Effector memory CD8-positive, alpha-beta T cell (primary cell): ENCODE results near the gene RNF150.
A peak's percentile ranks its signal among the peaks of the same experiment; 100 is the strongest.

Experiments used
- ATAC-seq: fragments of 150-1000 bp; cut with Tn5 transposase; replicated peaks from 2 replicates; pipeline ENCODE4 v1.10.0; 2021; ENCODE audit warnings: mild to moderate bottlenecking, moderate library complexity
- DNase-seq, 3 experiments: peaks; one replicate each; pipeline ENCODE4 v3.0.0; 2021
- H3K27ac Mint-ChIP-seq, 2 donors: one replicate each; pipeline ENCODE4 v1.8.0; 2022; ENCODE audit warnings: mild to moderate bottlenecking in 2 of 2, mixed read lengths in 2 of 2, moderate library complexity in 2 of 2
- H3K27me3 Mint-ChIP-seq, 2 donors: one replicate each; pipeline ENCODE4 v1.8.0; 2022; ENCODE audit warnings: mixed read lengths in 2 of 2
- H3K36me3 Mint-ChIP-seq: one replicate; pipeline ENCODE4 v1.8.0; 2022; ENCODE audit warnings: mild to moderate bottlenecking, moderate library complexity, mixed read lengths; ENCODE audit not compliant: insufficient read depth
- H3K4me1 Mint-ChIP-seq, 2 donors: one replicate each; pipeline ENCODE4 v1.8.0; 2022; ENCODE audit warnings: low read depth in 2 of 2, mixed read lengths in 2 of 2
- H3K4me3 Mint-ChIP-seq, 2 donors: one replicate each; pipeline ENCODE4 v1.8.0; 2022; ENCODE audit warnings: mild to moderate bottlenecking in 2 of 2, mixed read lengths in 2 of 2, moderate library complexity in 2 of 2
- H3K9me3 Mint-ChIP-seq, 2 donors: one replicate each; pipeline ENCODE4 v1.8.0; 2022; ENCODE audit warnings: mixed read lengths in 2 of 2

RNF150 gene

DNA sequence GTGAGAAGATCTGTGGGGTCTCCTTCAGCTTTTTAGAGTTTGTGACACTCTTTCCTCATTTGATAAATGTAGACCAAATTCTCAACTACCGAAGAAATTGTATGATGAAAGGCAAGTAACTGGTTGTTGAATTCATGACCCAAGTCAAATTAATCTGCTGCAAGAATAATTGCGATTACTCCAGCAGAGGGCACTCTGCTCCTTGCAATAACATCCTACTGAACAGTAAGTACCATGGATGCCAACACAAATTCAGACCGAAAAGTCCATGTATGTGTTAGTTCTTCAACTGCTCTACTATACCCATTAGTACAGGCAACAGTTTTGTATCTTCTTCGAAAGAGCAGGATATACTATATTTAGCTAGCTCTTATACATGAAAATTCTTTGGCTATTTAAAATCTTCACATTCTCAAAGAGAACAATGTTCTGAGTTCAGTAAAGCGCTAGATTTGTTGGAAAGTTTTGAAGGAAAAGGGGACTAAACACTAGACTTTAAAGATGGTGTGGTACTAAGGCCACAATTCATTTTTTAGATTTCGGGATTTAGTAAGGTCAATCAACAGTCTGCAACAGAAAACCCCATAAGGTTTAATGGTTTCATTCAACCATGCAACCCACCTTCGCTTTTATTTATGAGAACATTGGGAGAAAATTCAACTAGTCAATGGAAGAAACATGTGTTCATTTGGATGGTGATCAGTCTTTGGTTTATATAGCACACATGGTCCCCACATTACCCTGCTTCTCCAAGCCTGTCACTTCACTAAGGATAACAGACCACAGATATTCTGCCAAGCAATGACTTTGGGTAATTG lies 271.7 kb downstream of the RNF150 start:
- DNase-seq (peak; percentile 9 to 13 (median 12)), ATAC-seq (peak; percentile 26)
- Mint-ChIP-seq H3K9me3 (no peaks in the 10 kb centered on the region), H3K4me1 (peaks cover 2 to 6% of the 10 kb centered on the region in 2 donors), H3K27me3 (peaks cover 13 to 29% of the 10 kb centered on the region in 2 donors), H3K4me3 (no peak overlapping the region), H3K36me3 (no peaks in the 10 kb centered on the region), H3K27ac (no peak overlapping the region)

- Mint-ChIP-seq H3K27me3 (peaks cover 15 to 35% of the 10 kb centered on the region in 2 donors), H3K27ac (no peak overlapping the region), H3K4me3 (no peak overlapping the region), H3K36me3 (no peaks in the 10 kb centered on the region), H3K4me1 (peaks cover 2 to 6% of the 10 kb centered on the region in 2 donors), H3K9me3 (no peaks in the 10 kb centered on the region)
- no peak for DNase-seq
- ATAC-seq, result no peak
Measured at GRCh38 chr4:140858897-140859296, 274.4 kb downstream of the RNF150 start.

DNA sequence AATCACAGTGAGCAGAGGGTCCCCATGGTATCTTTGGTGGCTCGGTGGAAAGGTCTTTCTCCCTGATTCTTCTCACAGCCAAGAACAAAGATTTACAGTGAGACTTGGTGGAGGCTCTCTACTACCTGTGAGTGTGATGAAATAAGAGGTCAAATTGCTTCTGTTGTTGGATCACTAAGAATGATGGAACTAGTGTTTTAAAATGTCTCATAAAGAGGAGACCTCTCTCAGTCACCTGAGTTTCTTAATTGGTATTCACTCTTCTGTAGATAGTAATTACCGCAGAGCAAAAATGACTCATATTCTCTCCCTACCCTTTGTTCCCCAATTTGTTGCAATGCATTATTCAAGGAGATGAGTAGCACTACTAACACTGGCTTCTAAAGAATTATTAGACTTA lies 276.2 kb downstream of the RNF150 start:
- Mint-ChIP-seq H3K9me3 (no peaks in the 10 kb centered on the region), H3K4me1 (no peaks in the 10 kb centered on the region), H3K4me3 (no peak overlapping the region), H3K36me3 (no peaks in the 10 kb centered on the region), H3K27ac (no peak overlapping the region), H3K27me3 (peaks cover 7 to 26% of the 10 kb centered on the region in 2 donors)
- ATAC-seq (no peak), DNase-seq (no peak)

DNA sequence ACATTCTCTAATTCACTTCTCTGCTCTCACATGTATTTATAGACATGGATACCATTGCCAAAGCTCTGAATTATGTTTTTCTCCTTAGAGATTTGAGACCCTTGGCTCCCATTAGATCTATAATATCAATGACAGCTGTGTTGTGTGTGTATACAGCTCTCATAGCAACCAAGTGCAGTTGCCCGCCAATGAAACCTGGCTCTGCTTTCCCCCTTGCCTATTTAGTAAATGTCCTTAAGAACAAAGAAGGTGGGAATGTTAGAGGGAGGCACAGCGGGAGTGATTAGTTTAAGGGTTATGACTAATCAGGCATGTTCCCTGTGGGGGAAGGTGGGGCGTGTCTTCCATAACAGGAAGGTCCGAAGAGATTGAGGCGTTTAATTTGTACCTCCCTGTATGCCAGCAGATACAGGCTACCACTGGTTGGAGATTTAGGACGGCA lies 276.6 kb downstream of the RNF150 start:
- no peak for DNase-seq
- ATAC-seq, result no peak
- peaks cover 6 to 21% of the 10 kb centered on the region in 2 donors for H3K27me3 Mint-ChIP-seq
- H3K4me3 Mint-ChIP-seq, result no peak overlapping the region
- H3K9me3 Mint-ChIP-seq, result no peaks in the 10 kb centered on the region
- no peaks in the 10 kb centered on the region for H3K4me1 Mint-ChIP-seq
- H3K27ac Mint-ChIP-seq, result no peak overlapping the region
- H3K36me3 Mint-ChIP-seq, result no peaks in the 10 kb centered on the region

DNA sequence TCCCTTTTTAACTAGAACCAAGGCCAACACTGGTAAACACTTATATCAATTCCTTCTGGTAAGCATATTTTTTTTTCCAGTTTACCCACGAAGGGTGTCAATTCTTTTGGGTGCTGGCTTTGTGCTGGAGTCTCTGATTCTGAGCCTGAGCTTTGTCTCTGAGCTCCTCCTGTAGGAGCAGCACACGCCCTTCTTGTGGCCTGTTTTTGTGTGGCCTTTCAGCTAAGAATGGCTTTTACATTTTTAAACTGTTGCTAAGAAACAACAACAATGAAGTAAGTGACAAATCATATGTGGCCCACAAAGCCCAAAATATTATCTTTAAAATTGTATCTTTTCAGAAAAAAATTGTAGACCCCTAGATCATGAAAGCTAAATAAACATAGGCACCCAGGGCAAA lies 279.1 kb downstream of the RNF150 start:
- no peak for DNase-seq
- no peaks in the 10 kb centered on the region for H3K36me3 Mint-ChIP-seq
- H3K27ac Mint-ChIP-seq, result no peak overlapping the region
- H3K4me1 Mint-ChIP-seq, result no peaks in the 10 kb centered on the region
- no peak for ATAC-seq
- H3K27me3 Mint-ChIP-seq, result peaks cover 14 to 21% of the 10 kb centered on the region in 2 donors
- H3K9me3 Mint-ChIP-seq, result peaks cover 0 to 1% of the 10 kb centered on the region in 2 donors
- H3K4me3 Mint-ChIP-seq, result no peak overlapping the region

GRCh38 chr4:140851804-140852203 lies 281.5 kb downstream of the RNF150 start:
- no peaks in the 10 kb centered on the region for H3K4me1 Mint-ChIP-seq
- no peak overlapping the region for H3K4me3 Mint-ChIP-seq
- no peak overlapping the region for H3K27ac Mint-ChIP-seq
- H3K36me3 Mint-ChIP-seq, result peaks cover 1% of the 10 kb centered on the region
- peaks cover 0 to 3% of the 10 kb centered on the region in 2 donors for H3K9me3 Mint-ChIP-seq
- ATAC-seq, result no peak
- no peak for DNase-seq
- H3K27me3 Mint-ChIP-seq, result peaks cover 17 to 20% of the 10 kb centered on the region in 2 donors

DNA sequence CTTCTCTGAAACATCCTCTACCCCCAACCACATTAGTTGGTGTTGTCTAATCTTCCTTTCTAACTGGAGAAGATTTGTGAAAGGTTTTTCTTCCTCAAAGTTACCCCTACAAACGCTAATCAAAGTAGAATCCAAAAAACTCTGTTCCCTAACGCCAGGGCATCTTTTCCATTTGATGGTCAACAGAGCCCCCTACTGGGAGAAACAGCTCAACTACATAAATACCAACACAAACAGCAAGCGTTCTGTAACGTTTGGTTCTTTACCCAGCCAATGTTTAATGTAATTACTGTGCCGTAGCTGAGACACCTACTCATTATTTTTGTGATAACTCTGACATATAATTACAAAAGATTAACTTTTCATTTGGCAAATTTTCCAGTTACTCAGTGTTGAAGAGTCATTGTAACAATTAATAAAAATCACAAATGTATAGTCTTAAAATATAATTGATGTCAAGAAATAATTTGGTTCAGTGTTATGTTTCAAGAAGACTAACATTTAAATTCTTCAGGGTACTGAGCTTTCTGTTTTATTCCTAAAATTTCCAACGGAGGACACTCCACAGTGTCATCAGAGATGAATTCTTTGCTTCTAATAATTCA lies 282.1 kb downstream of the RNF150 start:
- H3K27me3 Mint-ChIP-seq, result peaks cover 12 to 20% of the 10 kb centered on the region in 2 donors
- peaks cover 0 to 3% of the 10 kb centered on the region in 2 donors for H3K9me3 Mint-ChIP-seq
- ATAC-seq, result no peak
- H3K27ac Mint-ChIP-seq, result no peak overlapping the region
- H3K4me1 Mint-ChIP-seq, result no peaks in the 10 kb centered on the region
- DNase-seq, result no peak
- peaks cover 5% of the 10 kb centered on the region for H3K36me3 Mint-ChIP-seq
- H3K4me3 Mint-ChIP-seq, result no peak overlapping the region

DNA sequence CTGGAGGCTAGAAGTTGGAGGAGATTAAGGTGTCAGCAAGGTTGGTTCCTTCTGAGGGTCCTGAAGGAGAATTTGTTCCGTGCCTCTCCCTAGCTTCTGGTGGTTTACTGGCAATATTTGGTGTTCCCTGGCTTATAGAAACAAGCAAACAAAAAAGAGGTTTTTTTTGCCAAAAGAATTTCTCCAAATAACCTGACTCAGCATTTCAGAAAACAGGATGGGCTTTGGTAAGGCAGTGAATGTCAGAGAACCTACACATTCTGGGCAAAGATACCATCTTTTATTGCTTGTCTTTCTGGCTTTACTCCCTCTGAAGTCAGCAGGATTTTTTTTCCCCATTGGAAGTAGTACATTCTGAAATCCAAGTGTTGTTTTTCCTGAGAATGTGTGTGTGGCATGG lies 283.7 kb downstream of the RNF150 start:
- no peaks in the 10 kb centered on the region for H3K4me1 Mint-ChIP-seq
- no peak overlapping the region for H3K27ac Mint-ChIP-seq
- DNase-seq (no peak), ATAC-seq (no peak)
- H3K36me3 Mint-ChIP-seq, result peaks cover 5% of the 10 kb centered on the region
- H3K27me3 Mint-ChIP-seq, result peaks cover 0 to 20% of the 10 kb centered on the region in 2 donors
- H3K4me3 Mint-ChIP-seq, result no peak overlapping the region
- H3K9me3 Mint-ChIP-seq, result peaks cover 0 to 3% of the 10 kb centered on the region in 2 donors

- H3K27ac Mint-ChIP-seq, result no peak overlapping the region
- no peak overlapping the region for H3K4me3 Mint-ChIP-seq
- peaks cover 0 to 3% of the 10 kb centered on the region in 2 donors for H3K9me3 Mint-ChIP-seq
- DNase-seq, result no peak
- peaks cover 5% of the 10 kb centered on the region for H3K36me3 Mint-ChIP-seq
- no peaks in the 10 kb centered on the region for H3K4me1 Mint-ChIP-seq
- peaks cover 0 to 14% of the 10 kb centered on the region in 2 donors for H3K27me3 Mint-ChIP-seq
- no peak for ATAC-seq
Measured at GRCh38 chr4:140846736-140847135, 286.5 kb downstream of the RNF150 start.

GRCh38 chr4:140844061-140844460 lies 289.2 kb downstream of the RNF150 start:
- ATAC-seq (no peak), DNase-seq (no peak)
- H3K4me1 Mint-ChIP-seq, result no peaks in the 10 kb centered on the region
- H3K27me3 Mint-ChIP-seq, result peaks cover 0 to 5% of the 10 kb centered on the region in 2 donors
- peaks cover 0 to 1% of the 10 kb centered on the region in 2 donors for H3K9me3 Mint-ChIP-seq
- H3K4me3 Mint-ChIP-seq, result no peak overlapping the region
- no peak overlapping the region for H3K27ac Mint-ChIP-seq
- peaks cover 5% of the 10 kb centered on the region for H3K36me3 Mint-ChIP-seq

DNA sequence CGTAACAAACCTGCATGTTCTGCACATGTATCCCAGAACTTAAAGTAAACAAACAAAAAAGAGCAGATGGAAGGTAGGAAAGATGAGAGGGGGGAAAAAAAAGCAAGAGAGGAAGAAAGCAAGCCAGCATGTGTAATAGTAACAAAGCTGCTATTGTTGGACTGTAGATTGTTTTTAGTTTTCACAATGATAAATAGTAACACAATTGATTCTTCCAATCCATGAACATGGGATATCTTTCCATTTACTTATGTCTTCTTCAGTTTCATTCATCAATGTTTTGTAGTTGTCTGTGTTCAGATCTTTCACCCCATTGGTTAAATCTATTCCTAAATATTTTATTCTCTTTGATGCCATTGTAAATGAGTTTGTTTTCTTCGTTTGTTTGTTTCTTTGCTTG lies 292.1 kb downstream of the RNF150 start:
- H3K27ac Mint-ChIP-seq, result no peak overlapping the region
- no peak overlapping the region for H3K4me3 Mint-ChIP-seq
- no peaks in the 10 kb centered on the region for H3K4me1 Mint-ChIP-seq
- H3K9me3 Mint-ChIP-seq, result no peaks in the 10 kb centered on the region
- no peaks in the 10 kb centered on the region for H3K36me3 Mint-ChIP-seq
- ATAC-seq, result no peak
- DNase-seq, result no peak
- no peaks in the 10 kb centered on the region for H3K27me3 Mint-ChIP-seq

DNA sequence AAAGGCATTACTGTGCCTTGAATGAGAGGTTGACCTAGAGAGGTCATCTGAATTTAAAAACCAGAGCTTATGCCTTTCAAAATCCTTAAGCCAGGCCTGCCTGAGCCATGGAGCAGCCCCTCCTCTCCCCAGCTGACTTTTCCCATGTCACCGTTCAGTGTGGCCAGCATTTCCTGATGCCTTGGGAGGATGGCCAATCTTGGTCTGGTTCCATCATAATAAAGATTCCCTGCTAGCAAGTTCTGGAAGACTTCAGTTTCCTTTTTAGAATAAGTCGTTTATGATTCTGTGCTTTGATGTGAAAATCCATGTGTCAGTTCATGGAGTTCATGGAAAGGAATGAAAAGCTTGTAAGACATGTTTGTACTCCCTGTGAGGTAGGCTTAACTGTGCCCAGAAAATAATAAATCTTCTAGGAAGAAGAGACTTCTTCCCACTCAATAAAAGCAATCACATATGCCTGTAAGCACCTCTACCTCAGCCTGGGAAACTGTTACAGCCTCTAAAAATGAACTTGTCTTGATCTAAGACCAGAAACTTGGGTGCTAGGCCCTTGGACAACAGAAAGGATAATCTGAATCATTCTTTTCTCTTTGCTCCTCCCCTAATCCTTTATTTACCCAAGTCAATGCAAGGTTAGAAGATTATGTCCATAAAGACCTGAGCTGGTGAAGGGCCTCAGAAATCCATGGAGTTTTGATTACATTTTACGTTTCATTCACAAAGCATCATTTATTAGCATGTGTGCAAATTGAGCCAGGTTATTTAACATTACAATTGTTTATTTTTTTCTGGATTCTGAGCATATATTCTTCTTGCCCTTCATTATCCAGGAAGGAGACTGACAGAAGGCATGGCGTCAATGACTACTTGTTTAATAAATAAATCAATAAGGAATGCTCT lies 293.1 kb downstream of the RNF150 start:
- no peaks in the 10 kb centered on the region for H3K27me3 Mint-ChIP-seq
- no peak overlapping the region for H3K4me3 Mint-ChIP-seq
- H3K4me1 Mint-ChIP-seq, result no peaks in the 10 kb centered on the region
- ATAC-seq, result no peak
- no peak for DNase-seq
- H3K27ac Mint-ChIP-seq, result no peak overlapping the region
- H3K36me3 Mint-ChIP-seq, result no peaks in the 10 kb centered on the region
- H3K9me3 Mint-ChIP-seq, result no peaks in the 10 kb centered on the region

- H3K36me3 Mint-ChIP-seq, result no peaks in the 10 kb centered on the region
- ATAC-seq (no peak), DNase-seq (no peak)
- H3K4me3 Mint-ChIP-seq, result no peak overlapping the region
- H3K27ac Mint-ChIP-seq, result no peak overlapping the region
- H3K4me1 Mint-ChIP-seq, result no peaks in the 10 kb centered on the region
- H3K9me3 Mint-ChIP-seq, result no peaks in the 10 kb centered on the region
- no peaks in the 10 kb centered on the region for H3K27me3 Mint-ChIP-seq
Measured at GRCh38 chr4:140839406-140839805, 293.9 kb downstream of the RNF150 start.
